KOPT-K1 (cell line): ENCODE results near the gene CHFR.
"Not testable (repeated sequence)": the region's sequence is repeated elsewhere in the genome, so short reads cannot be mapped to it uniquely, and the experiment has no call there.

ENCODE experiments used
- H3K27ac ChIP-seq: fragments of 200-600 bp; sonication (generic); 2 replicates; pipeline ENCODE4 v1.5.1; 2016; ENCODE audit warnings: antibody characterized with exemption, mild to moderate bottlenecking, low read depth, low read length; ENCODE audit not compliant: poor library complexity, severe bottlenecking
- H3K36me3 ChIP-seq: fragments of 200-600 bp; sonication (generic); 2 replicates; pipeline ENCODE4 v1.5.1; 2017; ENCODE audit warnings: antibody characterized with exemption, mild to moderate bottlenecking, low read length, moderate library complexity; ENCODE audit not compliant: insufficient read depth
- H3K9me3 ChIP-seq: fragments of 200-600 bp; sonication (generic); 2 replicates; pipeline ENCODE4 v1.5.1; 2017; ENCODE audit warnings: antibody characterized with exemption, low read length, mild to moderate bottlenecking; ENCODE audit not compliant: insufficient read depth, poor library complexity, severe bottlenecking

Gene CHFR

GRCh38 chr12:132887513-132888351 lies at the start of gene CHFR:
Gene CHFR, minus strand, starts transcription at chr12:132887605. Its CDS starts 277 bp downstream, at chr12:132887328.
- H3K27ac ChIP-seq, result peak within 1 kb of the TSS; percentile 84
- H3K36me3 ChIP-seq, result peaks cover 28% of the 10 kb centered on the region
- peaks cover 16% of the 10 kb centered on the region for H3K9me3 ChIP-seq

GRCh38 chr12:132936921-132937320 lies 49.5 kb upstream of the CHFR start:
- H3K36me3 ChIP-seq, result peaks cover 27% of the 10 kb centered on the region
- peaks cover 89% of the 10 kb centered on the region for H3K9me3 ChIP-seq
- H3K27ac ChIP-seq, result not testable (repeated sequence)

- Histone ChIP-seq H3K36me3 (peaks cover 27% of the 10 kb centered on the region), H3K9me3 (peaks cover 89% of the 10 kb centered on the region), H3K27ac (no peak overlapping the region)
Measured at GRCh38 chr12:132936163-132936562, 48.8 kb upstream of the CHFR start.

- peaks cover 99% of the 10 kb centered on the region for H3K9me3 ChIP-seq
- peaks cover 39% of the 10 kb centered on the region for H3K36me3 ChIP-seq
- H3K27ac ChIP-seq, result no peak overlapping the region
Measured at GRCh38 chr12:132926415-132926833, 39.0 kb upstream of the CHFR start.

GRCh38 chr12:132925597-132926414 lies 38.4 kb upstream of the CHFR start:
- peaks cover 36% of the 10 kb centered on the region for H3K36me3 ChIP-seq
- no peak overlapping the region for H3K27ac ChIP-seq

GRCh38 chr12:132924356-132924755 lies 37.0 kb upstream of the CHFR start:
- peaks cover 99% of the 10 kb centered on the region for H3K9me3 ChIP-seq
- H3K36me3 ChIP-seq, result peaks cover 25% of the 10 kb centered on the region
- H3K27ac ChIP-seq, result no peak overlapping the region

More at GRCh38 chr12:132925597-132926414, 38.4 kb upstream of the CHFR start:
- peaks cover 99% of the 10 kb centered on the region for H3K9me3 ChIP-seq

- Histone ChIP-seq H3K36me3 (peaks cover 17% of the 10 kb centered on the region), H3K9me3 (peaks cover 99% of the 10 kb centered on the region), H3K27ac (no peak overlapping the region)
Measured at GRCh38 chr12:132923356-132923909, 36.0 kb upstream of the CHFR start.

- H3K36me3 ChIP-seq, result peaks cover 11% of the 10 kb centered on the region
- H3K27ac ChIP-seq, result no peak overlapping the region
- H3K9me3 ChIP-seq, result peaks cover 99% of the 10 kb centered on the region
Measured at GRCh38 chr12:132922676-132923075, 35.3 kb upstream of the CHFR start.

- peaks cover 9% of the 10 kb centered on the region; the same call in 1 of the 2 replicates for H3K36me3 ChIP-seq
- no peak overlapping the region for H3K27ac ChIP-seq
- H3K9me3 ChIP-seq, result peaks cover 99% of the 10 kb centered on the region
Measured at GRCh38 chr12:132921685-132922084, 34.3 kb upstream of the CHFR start.

GRCh38 chr12:132918680-132919079 lies 31.3 kb upstream of the CHFR start:
- Histone ChIP-seq H3K27ac (no peak overlapping the region), H3K36me3 (no peaks in the 10 kb centered on the region), H3K9me3 (peaks cover 99% of the 10 kb centered on the region)

GRCh38 chr12:132909030-132909368 lies 21.6 kb upstream of the CHFR start:
- Histone ChIP-seq H3K36me3 (peaks cover 8% of the 10 kb centered on the region; the same call in 1 of the 2 replicates), H3K9me3 (peaks cover 35% of the 10 kb centered on the region), H3K27ac (peak overlapping the region; percentile 71)

- Histone ChIP-seq H3K9me3 (peaks cover 29% of the 10 kb centered on the region), H3K27ac (peak overlapping the region; percentile 71), H3K36me3 (peaks cover 8% of the 10 kb centered on the region; the same call in 1 of the 2 replicates)
Measured at GRCh38 chr12:132908145-132909029, 21.0 kb upstream of the CHFR start.

GRCh38 chr12:132907789-132908144 lies 20.4 kb upstream of the CHFR start:
- H3K9me3 ChIP-seq, result peaks cover 26% of the 10 kb centered on the region
- not testable (repeated sequence) for H3K36me3 ChIP-seq, H3K27ac ChIP-seq

- Histone ChIP-seq H3K27ac (no peak overlapping the region), H3K9me3 (peaks cover 26% of the 10 kb centered on the region), H3K36me3 (peaks cover 8% of the 10 kb centered on the region; the same call in 1 of the 2 replicates)
Measured at GRCh38 chr12:132907216-132907615, 19.8 kb upstream of the CHFR start.
